GM18505 (cell line): ENCODE results near the gene SERPINB3.
"Not testable (repeated sequence)": the region's sequence is repeated elsewhere in the genome, so short reads cannot be mapped to it uniquely, and the experiment has no call there.

ENCODE experiments used
- ATAC-seq: cut with Tn5 transposase; IDR thresholded peaks from one replicate; pipeline ENCODE4 v1.9.1; 2021; ENCODE audit not compliant: unreplicated experiment
- POLR2A ChIP-seq: IDR thresholded peaks from 4 replicates; pipeline ENCODE4 v1.6.1; 2011; ENCODE audit warnings: borderline replicate concordance; ENCODE audit not compliant: insufficient read depth, insufficient read length; ENCODE audit errors: extremely low read depth

The SERPINB3 gene

DNA sequence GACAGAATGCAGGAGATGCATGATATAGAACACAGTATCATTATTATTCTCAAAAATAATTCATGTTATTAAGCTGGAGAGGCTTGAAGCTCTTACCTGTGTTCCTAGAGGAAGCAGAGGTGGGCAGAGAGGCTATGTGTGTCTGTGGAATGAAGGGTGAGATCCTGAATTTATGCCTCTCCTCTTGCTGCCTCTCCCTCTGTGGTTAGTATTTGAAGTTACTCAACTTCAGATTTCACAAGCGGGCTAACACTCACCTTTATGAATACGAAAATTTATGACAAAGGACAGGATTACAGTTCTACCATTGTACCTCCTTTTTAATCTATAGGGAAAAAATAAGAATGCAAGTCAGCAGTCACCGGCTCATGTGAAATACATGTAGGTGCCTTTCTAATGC is at the start of gene SERPINB3:
TSS of gene SERPINB3 (minus strand) at position 144 of the 400 bp plus-strand sequence. CDS start 677 bp downstream, outside the sequence.
- ATAC-seq = not testable (repeated sequence)

GRCh38 chr18:63708650-63709049 is 47.0 kb upstream of the SERPINB3 start:
- TF ChIP-seq POLR2A = no peak
- no peak for ATAC-seq

DNA sequence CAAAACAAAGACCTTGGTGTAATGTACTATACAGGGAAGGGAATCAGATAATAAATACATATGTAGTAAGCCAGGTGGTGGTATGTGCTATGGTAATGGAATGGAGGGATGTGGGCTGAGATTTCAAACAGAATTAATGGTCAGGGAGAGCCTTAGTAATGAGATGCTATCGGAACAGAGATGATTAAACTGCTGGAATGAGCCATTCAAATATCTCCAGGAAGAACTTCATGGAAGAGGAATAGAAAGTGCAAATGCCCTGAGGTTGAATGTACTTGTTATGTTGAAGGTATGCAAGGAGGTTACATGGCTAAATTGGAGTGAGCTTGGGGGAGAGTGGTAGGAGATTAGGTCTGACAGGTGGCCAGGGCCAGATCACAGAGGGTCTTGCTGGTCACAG is 46.1 kb upstream of the SERPINB3 start:
- no peak for ATAC-seq
- TF ChIP-seq POLR2A = no peak

DNA sequence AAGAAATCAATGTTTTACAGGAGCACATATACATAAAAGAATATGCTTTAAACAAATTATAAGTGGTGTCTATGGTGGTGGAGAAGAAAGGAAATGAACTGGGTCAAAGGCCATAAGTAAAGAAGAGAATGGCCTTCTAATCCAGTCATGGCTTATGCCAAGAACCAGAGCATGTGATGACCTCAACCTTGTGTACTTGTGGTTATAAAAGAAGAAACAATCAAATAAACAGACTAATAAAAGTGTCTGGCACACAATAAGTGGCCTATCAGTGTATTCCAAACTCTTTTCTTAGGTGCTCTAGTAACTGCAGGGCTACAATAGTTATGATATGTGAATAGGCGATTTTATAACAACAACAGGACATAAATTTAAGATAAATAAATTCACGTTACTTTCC is 43.7 kb upstream of the SERPINB3 start:
- no peak for TF ChIP-seq POLR2A
- no peak for ATAC-seq

DNA sequence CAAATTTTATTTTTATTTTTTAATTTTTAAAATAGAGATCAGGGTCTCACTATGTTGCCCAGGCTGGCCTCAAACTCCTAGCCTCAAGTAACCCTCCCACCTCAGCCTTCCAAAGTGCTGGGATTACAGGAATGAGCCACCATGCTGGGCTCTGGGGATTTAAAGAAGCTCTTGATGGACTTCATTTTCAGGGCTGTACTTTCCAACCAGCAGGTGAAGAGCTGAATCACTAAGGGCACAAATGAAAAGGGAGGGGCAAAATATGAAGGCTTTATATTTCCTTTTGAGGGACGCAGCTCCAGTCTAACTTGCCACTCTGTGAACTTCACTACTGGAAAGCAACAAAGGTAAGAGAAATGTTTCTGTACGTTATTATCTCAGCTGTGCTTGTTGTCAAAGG is 41.0 kb upstream of the SERPINB3 start, which contains the start of gene SERPINB11:
TSS of gene SERPINB11 (plus strand) at position 301 of the 400 bp plus-strand sequence. CDS start 7,234 bp downstream, outside the sequence.
- no peak for ATAC-seq

DNA sequence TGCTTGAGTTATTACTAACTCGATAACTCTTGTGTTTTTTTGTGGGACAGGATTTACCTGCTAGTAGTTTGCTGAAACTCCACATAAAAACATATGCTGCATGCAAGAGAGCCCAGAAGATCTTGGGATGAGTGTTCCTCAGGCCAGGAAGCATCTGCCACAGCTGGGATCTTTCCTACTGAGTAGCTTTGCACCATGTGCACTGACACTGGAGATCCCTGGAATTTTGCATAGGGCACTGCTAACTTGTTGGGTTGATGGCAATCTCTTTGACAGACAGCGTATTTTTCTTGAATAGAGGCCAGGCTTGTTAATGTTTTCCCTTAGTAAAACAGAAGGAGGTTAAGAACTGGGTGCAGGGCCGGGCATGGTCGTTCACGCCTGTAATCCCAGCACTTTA is 40.3 kb upstream of the SERPINB3 start:
- no peak for TF ChIP-seq POLR2A
- no peak for ATAC-seq

More for the DNA sequence above, 41.0 kb upstream of the SERPINB3 start, which contains the start of gene SERPINB11:
- TF ChIP-seq POLR2A = no peak

GRCh38 chr18:63700501-63700900 is 38.8 kb upstream of the SERPINB3 start:
- TF ChIP-seq POLR2A = no peak
- no peak for ATAC-seq

DNA sequence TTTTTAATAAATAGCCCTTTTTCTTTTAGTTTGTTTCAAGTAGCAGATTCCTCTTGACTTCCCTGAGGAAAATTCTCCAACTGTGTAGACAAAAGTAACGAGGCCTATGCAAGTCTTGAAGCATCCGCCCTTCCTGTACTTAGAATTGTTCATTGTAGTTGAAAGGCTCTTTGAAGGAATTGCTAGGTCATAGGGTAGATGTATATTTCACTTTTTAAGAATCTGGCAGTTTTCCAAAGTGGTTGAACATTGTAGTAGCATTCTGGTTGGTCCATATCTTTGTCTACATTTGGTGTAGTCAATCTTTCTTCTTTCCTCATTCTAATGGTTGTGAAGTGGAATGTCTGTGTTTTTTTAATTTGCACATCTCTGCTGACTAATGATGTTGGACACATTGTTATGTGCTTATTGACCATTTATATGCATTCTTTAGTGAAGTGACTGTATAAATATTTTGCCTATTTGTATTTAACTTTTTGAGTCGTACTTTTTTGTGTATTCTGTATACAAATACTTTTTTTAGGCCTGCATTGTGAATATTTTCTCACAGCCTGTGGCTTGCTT is 35.5 kb upstream of the SERPINB3 start:
- TF ChIP-seq POLR2A = no peak
- no peak for ATAC-seq

DNA sequence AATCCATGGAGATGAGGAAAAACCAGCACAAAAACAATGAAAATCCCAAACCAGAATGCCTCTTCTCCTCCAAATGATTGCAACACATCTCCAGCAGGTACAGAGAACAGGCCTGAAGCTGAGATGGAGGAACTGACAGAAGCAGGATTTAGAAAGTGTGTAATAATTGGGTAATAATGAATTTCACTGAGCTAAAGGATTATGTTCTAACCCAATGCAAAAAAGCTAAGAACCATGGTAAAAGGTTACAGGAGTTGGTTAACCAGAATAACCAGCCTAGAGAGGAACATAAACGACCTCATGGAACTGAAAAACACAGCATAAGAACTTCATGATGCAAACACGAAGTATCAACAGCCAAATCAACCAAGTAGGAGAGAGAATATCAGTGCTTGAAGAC is 27.4 kb upstream of the SERPINB3 start:
- TF ChIP-seq POLR2A = no peak
- ATAC-seq = no peak

DNA sequence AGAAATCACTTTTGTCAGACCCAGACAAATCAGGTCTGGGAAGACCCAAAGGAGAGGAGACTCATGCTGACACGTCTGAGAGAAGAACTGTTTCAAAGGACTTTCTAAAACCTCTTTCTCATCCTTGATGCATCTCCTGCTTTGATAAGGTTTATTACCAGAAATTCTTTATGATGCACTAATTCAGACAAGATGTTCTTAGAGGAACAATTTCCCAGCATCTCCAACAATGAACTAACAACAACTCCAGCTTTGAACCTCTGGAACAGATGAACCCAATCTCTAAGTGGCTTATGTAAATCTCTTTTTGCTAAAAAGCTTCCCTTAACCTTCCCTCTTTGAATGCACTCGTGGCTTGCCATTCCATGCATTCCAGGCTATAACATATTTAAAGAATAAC is 25.2 kb upstream of the SERPINB3 start:
- no peak for ATAC-seq

GRCh38 chr18:63684718-63685117 is 23.0 kb upstream of the SERPINB3 start:
- no peak for TF ChIP-seq POLR2A
- ATAC-seq = no peak

More for the DNA sequence above, 25.2 kb upstream of the SERPINB3 start:
- TF ChIP-seq POLR2A = no peak

- ATAC-seq = no peak
Measured at GRCh38 chr18:63683890-63684289, 22.2 kb upstream of the SERPINB3 start.

DNA sequence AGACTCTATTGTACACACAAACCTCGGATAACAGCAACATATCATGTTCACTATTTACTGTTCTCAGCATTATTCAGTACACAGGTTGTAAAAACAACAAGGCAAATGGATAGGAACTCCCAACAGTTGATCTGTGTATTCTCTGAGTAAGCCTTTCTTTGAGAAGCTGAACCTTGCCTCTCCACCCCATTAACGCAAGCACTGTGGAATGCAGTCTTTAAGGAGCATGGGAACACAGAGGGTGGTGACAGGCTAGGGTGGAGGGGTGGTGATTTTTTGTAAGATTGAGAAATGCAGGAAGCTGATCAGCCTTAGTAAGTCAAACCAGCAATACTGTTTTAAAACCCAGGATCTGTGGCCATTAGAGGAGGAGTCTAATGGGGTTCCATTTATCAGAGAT is 21.5 kb upstream of the SERPINB3 start:
- no peak for TF ChIP-seq POLR2A
- ATAC-seq = no peak

More at GRCh38 chr18:63683890-63684289, 22.2 kb upstream of the SERPINB3 start:
- TF ChIP-seq POLR2A = no peak

DNA sequence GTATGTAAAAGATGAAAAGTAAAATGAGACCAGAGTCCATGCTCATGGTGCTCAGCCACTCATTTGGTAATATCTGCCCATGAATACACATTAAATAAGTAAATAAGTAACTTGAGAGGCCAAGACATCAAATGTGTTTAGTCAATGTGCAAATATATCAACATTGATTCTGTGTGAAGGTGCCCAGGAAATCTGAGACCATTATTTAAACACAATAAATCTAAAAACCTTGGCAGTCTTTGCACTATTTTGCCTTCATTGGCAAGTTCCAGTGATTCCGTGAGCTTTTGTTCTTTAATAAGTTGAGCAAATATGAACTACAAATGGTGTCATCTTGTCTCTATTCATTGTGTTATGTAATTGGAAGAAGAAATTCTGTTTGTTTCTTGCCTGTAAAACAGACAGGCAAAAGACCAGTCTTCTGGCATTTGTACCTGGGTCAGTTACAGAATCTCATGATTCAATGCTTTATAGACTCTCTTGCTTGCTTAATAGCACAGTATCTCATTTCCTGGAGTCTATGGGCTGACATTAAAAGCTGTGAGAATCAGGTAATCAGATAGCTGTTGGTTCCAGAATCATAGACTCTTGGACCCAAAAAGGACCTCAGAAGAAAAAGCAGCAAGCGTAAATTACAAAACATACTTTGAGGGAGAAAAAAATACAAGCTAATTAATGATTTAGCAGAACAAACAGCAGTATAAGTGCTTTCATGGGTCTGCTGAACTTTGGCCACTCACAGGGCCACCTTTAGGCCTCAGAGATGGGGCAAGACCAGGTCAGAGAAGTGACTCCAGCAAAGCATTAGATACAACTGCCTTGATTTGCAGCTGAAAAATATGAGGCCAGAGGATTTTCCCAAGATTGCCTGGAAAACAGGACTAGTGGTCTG is 20.0 kb upstream of the SERPINB3 start:
- ATAC-seq = no peak

DNA sequence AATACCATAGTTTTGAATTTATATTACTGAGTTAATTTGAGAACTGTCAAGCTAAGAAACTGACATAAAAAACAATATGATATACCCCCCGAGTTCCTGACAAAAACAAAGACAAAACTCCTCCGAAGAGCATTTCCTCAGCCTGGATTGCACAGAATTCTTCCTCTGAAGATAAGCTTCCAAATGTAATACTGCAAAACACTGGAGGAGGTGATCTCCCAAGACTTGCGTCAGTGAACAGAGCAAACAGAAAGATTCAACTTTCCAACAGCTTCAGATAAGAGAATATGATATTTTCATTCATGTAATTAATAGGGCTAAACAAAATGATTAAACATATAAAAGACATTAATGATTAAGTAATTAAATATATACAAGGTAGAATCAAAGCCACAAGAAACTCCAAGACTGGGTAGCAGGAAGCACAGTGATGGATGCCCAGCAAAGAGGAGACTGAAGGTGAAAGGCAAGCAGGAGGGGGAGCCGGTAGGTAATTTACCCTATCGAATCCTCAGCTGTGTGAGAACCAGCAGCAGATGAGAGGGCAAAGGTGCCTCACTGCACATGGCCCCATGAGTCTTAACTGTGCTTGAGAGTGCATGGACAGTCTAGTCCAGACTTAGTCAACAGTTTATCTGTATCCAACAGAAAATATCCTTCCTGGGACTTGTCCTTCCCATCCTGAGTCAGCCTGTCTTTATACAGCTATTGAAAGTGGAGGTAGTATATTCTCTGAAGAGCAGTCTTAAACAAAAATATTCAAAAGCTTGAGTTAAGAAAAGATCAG is 18.3 kb upstream of the SERPINB3 start:
- no peak for ATAC-seq
- TF ChIP-seq POLR2A = no peak

More for the DNA sequence above, 20.0 kb upstream of the SERPINB3 start:
- TF ChIP-seq POLR2A = no peak
